Smooth muscle cell (in vitro differentiated cells): ENCODE results near the gene GIGYF2. TPM values are rescaled to one million over a fixed set of nuclear protein-coding genes. Genes with fewer than 3 reads are reported as not detected.

ENCODE experiments used
- DNase-seq: peaks from one replicate; lab custom pipeline; 2025; ENCODE audit not compliant: unreplicated experiment; lab: John Stamatoyannopoulos, UW
- H2AFZ ChIP-seq: fragments of 200-600 bp; sonication (generic); 2 replicates; pipeline ENCODE4 v1.6.0; 2016; ENCODE audit warnings: antibody characterized with exemption, low read depth, mild to moderate bottlenecking
- H3F3A ChIP-seq: fragments of 200-600 bp; sonication (generic); 2 replicates; pipeline ENCODE4 v1.6.0; 2017; ENCODE audit warnings: antibody characterized with exemption, low read depth
- H3K27ac ChIP-seq: fragments of 200-600 bp; sonication (generic); 2 replicates; pipeline ENCODE4 v1.5.1; 2016; ENCODE audit warnings: low read depth, mild to moderate bottlenecking
- H3K27me3 ChIP-seq: fragments of 200-600 bp; sonication (generic); 2 replicates; pipeline ENCODE4 v1.6.1; 2016; ENCODE audit warnings: low read depth, mild to moderate bottlenecking
- H3K36me3 ChIP-seq: fragments of 200-600 bp; sonication (generic); 2 replicates; pipeline ENCODE4 v1.5.1; 2016; ENCODE audit warnings: low read depth
- H3K4me1 ChIP-seq: fragments of 200-600 bp; sonication (generic); 2 replicates; pipeline ENCODE4 v1.5.1; 2016; ENCODE audit warnings: low read depth
- H3K4me2 ChIP-seq: fragments of 200-600 bp; sonication (generic); 2 replicates; pipeline ENCODE4 v1.6.0; 2016; ENCODE audit warnings: mild to moderate bottlenecking
- H3K4me3 ChIP-seq: fragments of 200-600 bp; sonication (generic); 2 replicates; pipeline ENCODE4 v1.5.1; 2016; ENCODE audit warnings: mild to moderate bottlenecking
- H3K79me2 ChIP-seq: fragments of 200-600 bp; sonication (generic); 2 replicates; pipeline ENCODE4 v1.6.0; 2016; ENCODE audit warnings: low read depth, mild to moderate bottlenecking
- H3K9ac ChIP-seq: fragments of 200-600 bp; sonication (generic); 2 replicates; pipeline ENCODE4 v1.6.0; 2016; ENCODE audit warnings: low read depth
- H3K9me3 ChIP-seq: fragments of 200-600 bp; sonication (generic); replicated peaks from 2 replicates; pipeline ENCODE4 v1.5.1; 2016; ENCODE audit warnings: low read depth
- H4K20me1 ChIP-seq: fragments of 200-600 bp; sonication (generic); 2 replicates; pipeline ENCODE4 v1.6.0; 2016; ENCODE audit warnings: low read depth
- WGBS: methylation state at CpG from one replicate; pipeline ENCODE4 v1.1.7; 2016; ENCODE audit warnings: low lambda C conversion rate; 5-methylcytosine and 5-hydroxymethylcytosine counted together
- polyA plus RNA-seq: library from polyadenylated mRNA; unstranded; fragments of >200 nt; fragmentation: Nextera tagmentation; extraction: Ambion mirVana; gene quantifications from 2 replicates; pipeline ENCODE4 v1.2.1, GENCODE V29; 2016
- total RNA-seq: library from RNA; depleted of rRNA; stranded (reverse); fragments of >200 nt; gene quantifications from 2 replicates; pipeline ENCODE4 v1.2.3, GENCODE V29; 2014
- TF ChIP-seq, protein P1 (sequence below): fragments of 200-600 bp; sonication (generic); IDR thresholded peaks from 2 replicates; pipeline ENCODE4 v1.5.1; 2017; ENCODE audit warnings: borderline replicate concordance, mild to moderate bottlenecking, antibody characterized with exemption; ENCODE audit not compliant: insufficient read depth, poor library complexity, severe bottlenecking

Gene GIGYF2
- total and polyA plus RNA-seq, 2 experiments from 2014 or later: 16.2 to 57.6 TPM

DNA sequence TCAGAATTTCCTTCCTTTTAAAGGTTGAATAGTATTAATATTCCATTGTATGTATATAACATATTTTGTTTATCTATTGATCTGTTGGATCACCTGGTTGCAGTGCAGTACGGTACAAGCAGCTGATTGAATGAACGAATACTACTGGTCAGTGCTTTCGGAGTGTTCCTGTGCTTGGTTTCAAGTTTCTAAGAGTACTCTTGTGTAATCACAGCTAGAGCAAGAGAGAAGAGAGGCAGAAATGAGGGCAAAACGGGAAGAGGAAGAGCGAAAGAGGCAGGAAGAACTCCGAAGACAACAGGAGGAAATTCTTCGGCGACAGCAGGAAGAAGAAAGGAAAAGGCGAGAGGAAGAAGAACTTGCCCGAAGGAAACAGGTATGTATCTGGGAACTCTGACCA is 119.5 kb downstream of the GIGYF2 start:
- no peak overlapping the region for H3K4me3 ChIP-seq
- DNase-seq: no peak
- TF ChIP-seq, protein P1, sequence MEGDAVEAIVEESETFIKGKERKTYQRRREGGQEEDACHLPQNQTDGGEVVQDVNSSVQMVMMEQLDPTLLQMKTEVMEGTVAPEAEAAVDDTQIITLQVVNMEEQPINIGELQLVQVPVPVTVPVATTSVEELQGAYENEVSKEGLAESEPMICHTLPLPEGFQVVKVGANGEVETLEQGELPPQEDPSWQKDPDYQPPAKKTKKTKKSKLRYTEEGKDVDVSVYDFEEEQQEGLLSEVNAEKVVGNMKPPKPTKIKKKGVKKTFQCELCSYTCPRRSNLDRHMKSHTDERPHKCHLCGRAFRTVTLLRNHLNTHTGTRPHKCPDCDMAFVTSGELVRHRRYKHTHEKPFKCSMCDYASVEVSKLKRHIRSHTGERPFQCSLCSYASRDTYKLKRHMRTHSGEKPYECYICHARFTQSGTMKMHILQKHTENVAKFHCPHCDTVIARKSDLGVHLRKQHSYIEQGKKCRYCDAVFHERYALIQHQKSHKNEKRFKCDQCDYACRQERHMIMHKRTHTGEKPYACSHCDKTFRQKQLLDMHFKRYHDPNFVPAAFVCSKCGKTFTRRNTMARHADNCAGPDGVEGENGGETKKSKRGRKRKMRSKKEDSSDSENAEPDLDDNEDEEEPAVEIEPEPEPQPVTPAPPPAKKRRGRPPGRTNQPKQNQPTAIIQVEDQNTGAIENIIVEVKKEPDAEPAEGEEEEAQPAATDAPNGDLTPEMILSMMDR: no peak
- peaks cover 44% of the 10 kb centered on the region for H3K36me3 ChIP-seq
- H3K79me2 ChIP-seq: no peaks in the 10 kb centered on the region
- no peaks in the 10 kb centered on the region for H3K27me3 ChIP-seq
- 96% methylated on average over 10 of the region's 10 CpGs for WGBS
- no peak overlapping the region for H3K27ac ChIP-seq
- no peak overlapping the region for H3K4me2 ChIP-seq
- H3K9ac ChIP-seq: no peak overlapping the region
- H3K4me1 ChIP-seq: no peaks in the 10 kb centered on the region
- H3F3A ChIP-seq: no peaks in the 10 kb centered on the region
- H2AFZ ChIP-seq: no peak overlapping the region
- H4K20me1 ChIP-seq: peaks cover 10% of the 10 kb centered on the region
- H3K9me3 ChIP-seq: no peaks in the 10 kb centered on the region

DNA sequence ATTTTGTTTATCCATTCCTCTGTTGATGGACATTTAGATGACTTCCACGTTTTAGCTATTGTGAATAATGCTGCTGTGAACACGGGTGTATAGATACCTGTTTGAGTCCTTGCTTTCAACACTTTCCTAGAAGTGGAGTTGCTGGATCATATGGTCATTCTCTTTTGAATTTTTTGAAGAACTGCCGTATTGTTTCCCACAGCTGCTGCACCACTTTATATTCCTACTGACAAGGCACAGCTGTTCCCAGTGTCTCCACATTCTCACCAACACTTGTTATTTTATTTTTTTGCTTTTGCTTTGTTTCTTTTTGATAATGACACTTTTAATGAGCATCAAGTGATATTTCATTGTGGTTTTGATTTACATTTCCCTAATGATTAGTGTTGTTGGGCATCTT is 120.6 kb downstream of the GIGYF2 start:
- H3K9me3 ChIP-seq: no peaks in the 10 kb centered on the region
- H3K79me2 ChIP-seq: no peaks in the 10 kb centered on the region
- H3K4me2 ChIP-seq: no peak overlapping the region
- TF ChIP-seq, protein P1: no peak
- peaks cover 10% of the 10 kb centered on the region for H4K20me1 ChIP-seq
- no peak overlapping the region for H3K4me3 ChIP-seq
- H3K27ac ChIP-seq: no peak overlapping the region
- no peak overlapping the region for H3K9ac ChIP-seq
- H2AFZ ChIP-seq: no peak overlapping the region
- H3K27me3 ChIP-seq: no peaks in the 10 kb centered on the region
- H3F3A ChIP-seq: no peaks in the 10 kb centered on the region
- H3K4me1 ChIP-seq: no peaks in the 10 kb centered on the region
- no peak for DNase-seq
- peaks cover 43% of the 10 kb centered on the region for H3K36me3 ChIP-seq
- 91% methylated on average over 3 of the region's 3 CpGs for WGBS

DNA sequence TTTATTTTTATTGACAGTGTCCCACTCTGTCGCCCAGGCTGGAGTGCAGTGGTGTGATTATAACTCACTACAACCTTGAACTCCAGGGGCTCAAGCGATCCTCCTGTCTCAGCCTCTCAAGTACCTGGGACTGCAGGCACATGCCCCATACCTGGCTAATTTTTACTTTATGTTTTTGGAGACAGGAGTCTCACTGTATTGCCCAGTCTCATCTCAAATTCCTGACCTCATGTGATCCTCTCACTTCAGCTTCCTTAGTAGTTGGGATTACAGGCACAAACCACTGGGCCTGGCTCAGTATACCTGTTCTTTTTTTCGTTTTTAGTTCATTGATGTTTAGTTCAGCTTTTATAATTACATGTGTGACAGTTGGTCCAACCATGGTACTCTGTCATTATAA is 132.9 kb downstream of the GIGYF2 start:
- WGBS: 95% methylated on average over 3 of the region's 3 CpGs
- H4K20me1 ChIP-seq: peaks cover 25% of the 10 kb centered on the region
- no peaks in the 10 kb centered on the region for H3F3A ChIP-seq
- TF ChIP-seq, protein P1: no peak
- H3K9ac ChIP-seq: no peak overlapping the region
- no peaks in the 10 kb centered on the region for H3K9me3 ChIP-seq
- H3K27me3 ChIP-seq: no peaks in the 10 kb centered on the region
- H3K4me2 ChIP-seq: no peak overlapping the region
- no peak for DNase-seq
- peaks cover 6% of the 10 kb centered on the region for H3K79me2 ChIP-seq
- peaks cover 13% of the 10 kb centered on the region for H3K36me3 ChIP-seq
- H2AFZ ChIP-seq: no peak overlapping the region
- no peak overlapping the region for H3K4me3 ChIP-seq
- no peaks in the 10 kb centered on the region for H3K4me1 ChIP-seq
- H3K27ac ChIP-seq: no peak overlapping the region

DNA sequence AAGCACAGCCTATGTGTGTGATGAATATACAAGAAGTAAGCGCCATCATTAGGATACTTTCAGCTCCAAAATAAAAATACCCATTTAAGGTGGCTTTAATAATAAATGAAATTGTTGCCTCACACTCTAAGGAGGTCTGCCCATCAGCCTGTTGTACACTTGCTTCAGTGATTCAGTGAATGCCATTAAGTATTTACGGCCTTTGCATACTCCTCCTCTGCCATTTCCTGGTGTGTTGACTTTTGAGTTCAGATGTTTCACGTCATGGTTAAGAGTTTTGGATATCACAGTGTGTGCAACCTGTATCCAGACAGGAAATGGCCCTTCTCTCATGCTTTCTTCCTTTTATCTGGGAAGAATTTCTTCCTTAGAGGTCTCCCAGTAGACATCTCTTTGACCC is 134.4 kb downstream of the GIGYF2 start:
- peaks cover 7% of the 10 kb centered on the region for H3K36me3 ChIP-seq

More for the DNA sequence above, 134.4 kb downstream of the GIGYF2 start:
- Histone ChIP-seq H3K9ac (no peak overlapping the region), H3F3A (no peaks in the 10 kb centered on the region), H3K9me3 (no peaks in the 10 kb centered on the region), H3K27ac (no peak overlapping the region), H3K4me1 (no peaks in the 10 kb centered on the region), H3K4me2 (no peak overlapping the region), H3K79me2 (peaks cover 6% of the 10 kb centered on the region), H4K20me1 (peaks cover 33% of the 10 kb centered on the region), H2AFZ (no peak overlapping the region), H3K4me3 (no peak overlapping the region), H3K27me3 (no peaks in the 10 kb centered on the region)
- TF ChIP-seq, protein P1: no peak
- whole genome bisulfite sequencing: 98% methylated on average over 3 of the region's 3 CpGs
- DNase-seq: no peak
